HG03571 (cell line): ENCODE results near the gene ZNF695.

ENCODE experiments used
- ATAC-seq: cut with Tn5 transposase; IDR thresholded peaks from one replicate; pipeline ENCODE4 v1.9.1; 2021; ENCODE audit not compliant: unreplicated experiment

The ZNF695 gene

DNA sequence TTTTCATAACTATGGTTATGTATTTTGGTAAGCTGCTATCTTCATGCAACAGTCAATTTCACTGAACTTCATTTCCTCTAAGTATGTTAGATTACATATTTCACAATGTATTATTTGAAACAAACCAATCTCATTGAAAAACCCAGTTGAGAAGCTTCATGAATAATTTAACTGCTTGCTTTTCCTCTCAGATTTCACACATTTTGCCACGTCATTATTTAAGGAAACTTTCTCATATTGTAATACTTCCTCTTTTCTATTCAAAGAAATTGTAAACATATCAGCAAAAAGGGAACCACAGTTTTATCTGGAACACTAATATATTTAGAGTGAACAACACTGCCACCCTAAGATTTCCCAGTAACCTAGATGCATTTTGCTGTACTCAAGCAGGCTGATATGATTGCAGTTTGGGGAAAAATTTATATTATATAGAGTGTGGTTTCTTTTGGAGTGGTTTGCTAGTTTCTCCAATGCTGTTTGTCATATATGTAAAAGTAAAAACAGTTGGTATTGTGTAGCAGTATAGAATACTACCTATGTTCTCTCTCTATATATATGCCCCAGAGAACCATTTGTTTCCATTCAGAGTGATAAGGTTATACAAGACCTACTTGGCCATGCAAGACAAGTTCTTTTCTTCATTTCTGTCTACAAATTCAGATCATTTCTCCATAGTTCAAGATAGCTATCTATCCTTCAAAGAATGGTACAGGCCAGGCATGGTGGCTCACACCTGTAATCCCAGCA, 47.7 kb downstream of the ZNF695 start:
- no peak for ATAC-seq

DNA sequence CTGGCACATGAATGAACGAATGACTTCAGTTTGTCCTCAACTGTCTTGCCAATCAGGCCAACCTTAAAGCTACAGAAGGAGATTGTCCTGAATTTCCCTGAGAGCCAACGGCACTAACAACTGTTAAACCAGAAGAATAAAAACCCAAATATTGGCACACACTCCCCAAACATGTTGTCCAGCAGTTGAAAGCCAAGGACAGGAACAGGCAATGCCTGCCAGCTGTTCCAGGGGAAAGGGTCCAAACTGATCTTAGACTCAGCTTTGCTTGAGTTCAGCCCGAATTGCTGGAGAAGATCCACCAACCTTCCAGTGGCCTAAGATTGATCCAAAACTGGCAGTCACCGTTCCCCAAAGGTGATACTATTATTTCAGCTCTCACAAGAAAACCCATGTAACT, 53.7 kb downstream of the ZNF695 start:
- ATAC-seq, result no peak

DNA sequence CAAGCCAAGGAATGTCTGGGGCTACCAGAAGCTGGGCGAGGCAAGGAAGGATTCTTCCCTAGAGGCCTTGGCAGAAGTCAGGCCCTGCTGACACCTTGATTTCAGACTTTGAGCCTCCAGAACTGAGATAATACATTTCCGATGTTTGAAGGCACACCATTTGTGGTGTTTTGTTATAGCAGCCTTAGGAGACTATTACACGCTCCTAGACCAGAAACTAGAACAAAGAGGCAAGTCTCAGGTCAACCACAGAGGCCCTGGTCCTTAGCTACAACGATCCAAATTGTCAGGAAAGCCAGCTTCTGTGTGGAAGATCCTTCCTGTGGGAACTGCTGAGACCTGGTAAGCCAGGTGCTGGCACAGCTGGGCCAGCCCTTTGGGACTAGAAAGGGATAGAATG, 56.4 kb downstream of the ZNF695 start:
- no peak for ATAC-seq

GRCh38 chr1:246949956-246950355, 57.9 kb downstream of the ZNF695 start:
- ATAC-seq, result no peak

GRCh38 chr1:246947255-246947654, 60.6 kb downstream of the ZNF695 start:
- ATAC-seq, result no peak

GRCh38 chr1:246946366-246946765, 61.5 kb downstream of the ZNF695 start:
- ATAC-seq, result no peak
